ENCODE data around the gene TREH. TPM values are rescaled to one million over a fixed set of nuclear protein-coding genes. Genes with fewer than 3 reads are reported as not detected.

Gene TREH
- total RNA-seq, 4 donors from 2014 or later, result 18.9 to 53.4 (median 32.6) TPM

- H3K27me3 ChIP-seq, result no peaks in the 10 kb centered on the region
- TF ChIP-seq CTCF (IDR thresholded peaks at IDR 0.05) (no peak), POLR2A (IDR thresholded peaks at IDR 0.05) (no peak)
- H3K4me3 ChIP-seq, result no peak overlapping the region
- H3K36me3 ChIP-seq, result no peaks in the 10 kb centered on the region
- H3K4me1 ChIP-seq, result peaks cover 0 to 6% (median 0%) of the 10 kb centered on the region in 4 donors
- H3K27ac ChIP-seq, result peak overlapping the region in 1 of 4 donors; percentile 68
- H3K9me3 ChIP-seq, result no peaks in the 10 kb centered on the region
- DNase-seq, result no peak
These were observed 6.6 kb downstream of the TREH start for GRCh38 chr11:118672846-118673245.

DNA sequence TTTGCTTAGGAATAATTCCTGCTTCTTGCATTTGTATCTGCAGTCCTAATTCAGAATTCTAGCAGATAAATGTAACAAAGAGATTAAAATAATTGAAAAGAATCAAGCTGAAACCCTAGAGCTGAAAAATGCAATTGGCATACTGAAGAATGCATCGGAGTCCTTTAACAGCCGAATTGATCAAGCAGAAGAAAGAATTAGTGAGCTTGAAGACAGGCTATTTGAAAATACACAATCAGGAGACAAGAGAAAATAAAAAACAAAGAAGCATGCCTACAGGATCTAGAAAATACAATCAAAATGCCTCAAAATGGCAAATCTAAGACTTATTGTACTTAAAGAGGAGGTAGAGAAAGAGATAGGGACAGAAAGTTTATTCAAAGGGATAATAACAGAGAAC, 8.2 kb downstream of the TREH start:
- H3K27me3 ChIP-seq, result no peaks in the 10 kb centered on the region
- no peak overlapping the region for H3K27ac ChIP-seq
- H3K9me3 ChIP-seq, result no peaks in the 10 kb centered on the region
- no peak for DNase-seq
- H3K36me3 ChIP-seq, result no peaks in the 10 kb centered on the region
- no peak overlapping the region for H3K4me3 ChIP-seq
- peaks cover 0 to 5% (median 0%) of the 10 kb centered on the region in 4 donors for H3K4me1 ChIP-seq
- TF ChIP-seq CTCF (IDR thresholded peaks at IDR 0.05) (no peak), POLR2A (IDR thresholded peaks at IDR 0.05) (no peak)

GRCh38 chr11:118670063-118670462, 9.4 kb downstream of the TREH start:
- DNase-seq, result no peak
- no peaks in the 10 kb centered on the region for H3K9me3 ChIP-seq
- peaks cover 0 to 5% (median 0%) of the 10 kb centered on the region in 4 donors for H3K4me1 ChIP-seq
- H3K27ac ChIP-seq, result no peak overlapping the region
- TF ChIP-seq POLR2A (IDR thresholded peaks at IDR 0.05) (no peak), CTCF (IDR thresholded peaks at IDR 0.05) (no peak)
- no peaks in the 10 kb centered on the region for H3K27me3 ChIP-seq
- H3K4me3 ChIP-seq, result no peak overlapping the region
- H3K36me3 ChIP-seq, result no peaks in the 10 kb centered on the region

DNA sequence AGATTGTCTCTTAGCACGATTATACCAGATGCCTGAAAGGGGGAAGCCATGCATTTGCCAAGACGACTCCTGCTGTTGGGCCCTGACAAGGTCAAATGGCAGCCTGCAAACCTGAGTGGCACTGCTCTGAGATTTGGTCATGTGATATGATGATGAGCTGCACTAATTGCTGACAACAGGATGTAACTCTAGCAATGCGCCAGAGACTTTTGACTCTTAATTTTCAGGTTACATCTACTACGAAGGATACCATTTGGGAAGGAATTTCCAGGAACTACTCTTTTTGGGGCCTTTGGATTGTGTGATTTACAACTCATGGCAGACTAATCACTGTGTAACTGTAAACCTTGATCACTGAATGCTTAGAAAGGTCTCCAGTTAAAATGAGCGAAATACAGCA, 13.1 kb downstream of the TREH start:
- Histone ChIP-seq H3K36me3 (no peaks in the 10 kb centered on the region), H3K9me3 (no peaks in the 10 kb centered on the region), H3K27ac (no peak overlapping the region), H3K4me1 (no peaks in the 10 kb centered on the region), H3K27me3 (no peaks in the 10 kb centered on the region), H3K4me3 (no peak overlapping the region)
- TF ChIP-seq CTCF (IDR thresholded peaks at IDR 0.05) (no peak), POLR2A (IDR thresholded peaks at IDR 0.05) (no peak)
- DNase-seq, result no peak

DNA sequence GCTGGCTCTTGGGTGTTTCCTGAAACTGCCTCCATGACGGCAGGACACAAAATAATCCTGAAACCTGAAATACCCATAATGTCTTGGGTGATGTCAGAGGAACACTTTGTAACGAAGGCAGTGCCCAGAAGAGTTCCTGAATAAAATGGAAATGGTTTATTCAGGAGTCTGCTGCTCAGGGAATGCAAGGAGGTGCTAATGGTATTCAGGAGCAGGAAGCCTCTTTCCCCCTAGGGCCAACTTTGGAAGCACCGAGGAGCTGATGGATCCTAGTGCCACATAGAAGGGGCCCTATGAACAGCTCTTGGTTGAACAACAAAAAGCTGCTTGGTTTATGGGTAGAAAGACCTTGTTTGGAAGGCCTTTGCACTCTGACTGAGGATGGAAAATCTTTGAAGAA, 15.5 kb downstream of the TREH start:
- Histone ChIP-seq H3K9me3 (no peaks in the 10 kb centered on the region), H3K27me3 (no peaks in the 10 kb centered on the region), H3K4me1 (peaks cover 0 to 4% (median 1%) of the 10 kb centered on the region in 4 donors), H3K36me3 (no peaks in the 10 kb centered on the region), H3K27ac (no peak overlapping the region), H3K4me3 (no peak overlapping the region)
- DNase-seq, result no peak
- TF ChIP-seq CTCF (IDR thresholded peaks at IDR 0.05) (no peak), POLR2A (IDR thresholded peaks at IDR 0.05) (no peak)

- TF ChIP-seq CTCF (IDR thresholded peaks at IDR 0.05) (no peak), POLR2A (IDR thresholded peaks at IDR 0.05) (no peak)
- H3K36me3 ChIP-seq, result no peaks in the 10 kb centered on the region
- H3K27me3 ChIP-seq, result no peaks in the 10 kb centered on the region
- no peak for DNase-seq
- H3K27ac ChIP-seq, result no peak overlapping the region
- no peaks in the 10 kb centered on the region for H3K9me3 ChIP-seq
- H3K4me1 ChIP-seq, result peaks cover 0 to 4% (median 1%) of the 10 kb centered on the region in 4 donors
- H3K4me3 ChIP-seq, result no peak overlapping the region
These were observed 16.1 kb downstream of the TREH start for GRCh38 chr11:118663381-118663780.
